NB4 (cell line): Measurements from ENCODE around the gene RPS6KA6.

Experiments used
- DNase-seq: peaks from one replicate; pipeline ENCODE4 v3.0.0; 2010; ENCODE audit warnings: low read depth
- H3K4me3 ChIP-seq: one replicate; pipeline ENCODE4 v1.5.1; 2011; ENCODE audit warnings: mild to moderate bottlenecking, low read depth, low read length, moderate library complexity
- CTCF ChIP-seq: IDR thresholded peaks from one replicate; pipeline ENCODE4 v1.5.1; 2012; ENCODE audit warnings: low read depth, low read length
- MYC ChIP-seq: IDR thresholded peaks from 2 replicates; pipeline ENCODE4 v1.6.1; 2011; ENCODE audit warnings: low read depth, low read length
- POLR2A ChIP-seq: IDR thresholded peaks from 2 replicates; pipeline ENCODE4 v1.6.1; 2011; ENCODE audit warnings: mild to moderate bottlenecking; ENCODE audit not compliant: insufficient read length; ENCODE audit errors: extremely low read depth
- TF ChIP-seq, protein P1 (sequence below): IDR thresholded peaks from 2 replicates; pipeline ENCODE4 v1.6.1; 2011; ENCODE audit warnings: low read depth, low read length

The RPS6KA6 gene

GRCh38 chrX:84047339-84047738, 140.7 kb downstream of the RPS6KA6 start:
- DNase-seq = no peak
- no peak for TF ChIP-seq CTCF
- TF ChIP-seq MYC = no peak
- TF ChIP-seq, protein P1, sequence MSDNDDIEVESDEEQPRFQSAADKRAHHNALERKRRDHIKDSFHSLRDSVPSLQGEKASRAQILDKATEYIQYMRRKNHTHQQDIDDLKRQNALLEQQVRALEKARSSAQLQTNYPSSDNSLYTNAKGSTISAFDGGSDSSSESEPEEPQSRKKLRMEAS = no peak
- no peak for TF ChIP-seq POLR2A
- no peak overlapping the region for H3K4me3 ChIP-seq

DNA sequence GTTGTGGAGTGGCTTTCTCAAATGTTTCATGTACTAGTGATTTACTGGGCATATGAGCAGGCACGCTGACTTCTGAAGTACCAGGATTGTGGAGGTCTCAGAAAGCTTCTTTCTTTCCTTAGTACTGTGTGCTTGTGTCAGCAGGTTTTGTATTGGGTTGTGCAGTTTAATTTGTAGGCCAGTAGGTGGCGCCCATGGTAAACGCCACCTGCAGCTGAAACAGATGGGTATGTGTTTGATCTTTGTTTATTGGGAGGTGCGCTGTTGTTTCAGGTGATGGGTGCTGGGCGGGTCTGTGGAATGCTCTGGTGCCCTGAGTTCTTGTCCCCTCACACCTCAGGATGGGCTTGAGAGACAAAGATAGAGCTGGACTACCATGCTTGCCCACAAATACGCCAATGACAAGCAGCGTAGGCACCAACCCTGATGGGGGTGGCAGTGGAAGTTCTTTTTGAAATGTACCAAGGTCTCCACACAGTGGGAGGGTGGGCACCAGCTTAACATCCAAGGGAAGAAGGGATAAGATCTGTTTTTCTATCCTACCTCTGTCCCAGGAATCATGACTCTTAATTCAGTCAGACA, 141.5 kb downstream of the RPS6KA6 start:
- DNase-seq = peak; percentile 33
- no peak overlapping the region for H3K4me3 ChIP-seq
- TF ChIP-seq CTCF = peak; percentile 57
- TF ChIP-seq, protein P1 = no peak
- no peak for TF ChIP-seq MYC

DNA sequence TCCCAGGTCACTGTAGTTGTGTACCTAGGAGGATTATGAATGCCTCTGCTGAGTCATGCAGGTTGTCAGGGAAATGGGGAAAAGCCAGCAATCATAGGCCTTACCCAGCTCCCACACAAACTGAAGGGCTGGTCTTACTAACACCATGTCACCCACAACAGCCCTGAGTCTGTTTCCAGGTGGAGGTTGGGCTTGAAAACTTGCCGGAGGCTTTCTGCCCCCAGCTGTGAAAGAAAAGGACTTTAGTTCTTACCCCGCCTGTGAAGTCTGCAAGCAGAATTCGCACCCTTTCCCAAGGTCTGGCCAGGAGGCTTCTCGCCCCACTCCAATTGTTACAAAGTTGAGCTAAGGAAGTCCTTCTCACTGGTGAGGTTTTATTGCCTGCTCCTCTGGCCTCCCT, 143.9 kb downstream of the RPS6KA6 start:
- H3K4me3 ChIP-seq = no peak overlapping the region
- TF ChIP-seq CTCF (no peak), POLR2A (no peak), MYC (no peak)
- TF ChIP-seq, protein P1 = no peak
- no peak for DNase-seq
